Smooth muscle cell (in vitro differentiated cells): ENCODE data around the gene HOXA10. TPM values are rescaled to one million over a fixed set of nuclear protein-coding genes. Genes with fewer than 3 reads are reported as not detected.
A peak's percentile ranks its signal among the peaks of the same experiment; 100 is the strongest.

ENCODE experiments used
- DNase-seq: peaks from one replicate; lab custom pipeline; 2025; ENCODE audit not compliant: unreplicated experiment; lab: John Stamatoyannopoulos, UW
- H2AFZ ChIP-seq: fragments of 200-600 bp; sonication (generic); 2 replicates; pipeline ENCODE4 v1.6.0; 2016; ENCODE audit warnings: antibody characterized with exemption, low read depth, mild to moderate bottlenecking
- H3F3A ChIP-seq: fragments of 200-600 bp; sonication (generic); 2 replicates; pipeline ENCODE4 v1.6.0; 2017; ENCODE audit warnings: antibody characterized with exemption, low read depth
- H3K27ac ChIP-seq: fragments of 200-600 bp; sonication (generic); 2 replicates; pipeline ENCODE4 v1.5.1; 2016; ENCODE audit warnings: low read depth, mild to moderate bottlenecking
- H3K27me3 ChIP-seq: fragments of 200-600 bp; sonication (generic); 2 replicates; pipeline ENCODE4 v1.6.1; 2016; ENCODE audit warnings: low read depth, mild to moderate bottlenecking
- H3K36me3 ChIP-seq: fragments of 200-600 bp; sonication (generic); 2 replicates; pipeline ENCODE4 v1.5.1; 2016; ENCODE audit warnings: low read depth
- H3K4me1 ChIP-seq: fragments of 200-600 bp; sonication (generic); 2 replicates; pipeline ENCODE4 v1.5.1; 2016; ENCODE audit warnings: low read depth
- H3K4me2 ChIP-seq: fragments of 200-600 bp; sonication (generic); 2 replicates; pipeline ENCODE4 v1.6.0; 2016; ENCODE audit warnings: mild to moderate bottlenecking
- H3K4me3 ChIP-seq: fragments of 200-600 bp; sonication (generic); 2 replicates; pipeline ENCODE4 v1.5.1; 2016; ENCODE audit warnings: mild to moderate bottlenecking
- H3K79me2 ChIP-seq: fragments of 200-600 bp; sonication (generic); 2 replicates; pipeline ENCODE4 v1.6.0; 2016; ENCODE audit warnings: low read depth, mild to moderate bottlenecking
- H3K9ac ChIP-seq: fragments of 200-600 bp; sonication (generic); 2 replicates; pipeline ENCODE4 v1.6.0; 2016; ENCODE audit warnings: low read depth
- H3K9me3 ChIP-seq: fragments of 200-600 bp; sonication (generic); replicated peaks from 2 replicates; pipeline ENCODE4 v1.5.1; 2016; ENCODE audit warnings: low read depth
- H4K20me1 ChIP-seq: fragments of 200-600 bp; sonication (generic); 2 replicates; pipeline ENCODE4 v1.6.0; 2016; ENCODE audit warnings: low read depth
- WGBS: methylation state at CpG from one replicate; pipeline ENCODE4 v1.1.7; 2016; ENCODE audit warnings: low lambda C conversion rate; 5-methylcytosine and 5-hydroxymethylcytosine counted together
- polyA plus RNA-seq: library from polyadenylated mRNA; unstranded; fragments of >200 nt; fragmentation: Nextera tagmentation; extraction: Ambion mirVana; gene quantifications from 2 replicates; pipeline ENCODE4 v1.2.1, GENCODE V29; 2016
- total RNA-seq: library from RNA; depleted of rRNA; stranded (reverse); fragments of >200 nt; gene quantifications from 2 replicates; pipeline ENCODE4 v1.2.3, GENCODE V29; 2014
- TF ChIP-seq, protein P1 (sequence below): fragments of 200-600 bp; sonication (generic); IDR thresholded peaks from 2 replicates; pipeline ENCODE4 v1.5.1; 2017; ENCODE audit warnings: borderline replicate concordance, mild to moderate bottlenecking, antibody characterized with exemption; ENCODE audit not compliant: insufficient read depth, poor library complexity, severe bottlenecking

The HOXA10 gene
- total and polyA plus RNA-seq, 2 experiments from 2014 or later: 37.6 to 53.6 TPM

DNA sequence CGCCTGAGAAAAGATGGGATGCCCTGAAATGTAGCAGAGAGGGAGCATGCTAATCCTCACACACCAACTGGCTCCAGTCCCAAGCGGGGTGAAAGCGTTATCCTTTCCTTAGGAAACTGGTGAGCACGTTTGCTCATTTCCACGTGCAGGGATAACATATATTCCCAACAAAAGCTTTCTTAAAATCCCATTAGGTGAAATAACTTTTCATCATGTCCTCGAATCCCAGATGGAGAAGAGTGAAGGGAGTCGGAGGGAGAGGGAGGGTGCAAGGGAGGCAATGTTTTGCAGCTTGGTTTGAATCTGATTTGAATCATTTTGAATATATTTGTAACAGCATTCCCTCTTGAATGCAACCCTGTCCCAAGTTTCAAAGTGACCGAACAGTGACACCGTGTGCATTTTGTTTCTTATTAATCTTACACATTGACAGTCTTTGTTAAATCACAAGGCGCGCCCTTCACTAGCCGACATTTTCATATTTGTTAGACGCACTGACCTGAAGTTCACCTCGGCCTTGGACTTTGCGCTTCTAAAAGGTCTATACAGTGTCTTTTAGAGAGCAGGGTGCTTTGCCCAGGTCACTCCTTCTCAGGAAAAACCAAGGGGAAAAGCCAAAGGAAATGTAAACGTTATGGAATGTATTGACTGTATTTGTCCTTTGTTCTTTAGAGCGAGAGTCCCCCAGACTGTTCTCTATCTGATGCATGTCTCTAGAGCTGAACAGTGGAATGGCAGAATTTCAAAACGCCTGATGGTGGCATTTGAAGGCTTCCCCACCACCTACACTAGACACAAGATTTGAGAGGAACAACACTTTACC is 40.5 kb downstream of the HOXA10 start:
- Histone ChIP-seq H3K27ac (no peak overlapping the region), H3K27me3 (peaks cover 100% of the 10 kb centered on the region)

DNA sequence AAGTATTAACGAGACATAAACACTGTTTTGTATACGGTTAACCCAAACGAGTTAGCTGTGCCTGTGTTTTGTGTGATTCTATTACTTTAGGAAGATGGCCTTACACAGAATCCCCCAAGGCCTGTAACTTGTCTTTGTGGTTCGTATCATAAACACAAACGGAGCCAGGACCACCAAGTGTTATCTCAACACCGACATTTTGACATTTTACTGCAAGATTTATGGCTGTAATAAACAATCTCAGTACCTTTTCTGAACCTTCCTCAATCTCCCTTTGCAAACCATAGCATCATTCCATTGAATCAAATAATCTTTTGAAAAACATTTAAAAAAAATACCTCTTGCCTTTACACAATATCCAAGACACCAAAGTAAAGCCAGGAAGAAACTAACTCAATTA is 41.1 kb downstream of the HOXA10 start:
- TF ChIP-seq, protein P1, sequence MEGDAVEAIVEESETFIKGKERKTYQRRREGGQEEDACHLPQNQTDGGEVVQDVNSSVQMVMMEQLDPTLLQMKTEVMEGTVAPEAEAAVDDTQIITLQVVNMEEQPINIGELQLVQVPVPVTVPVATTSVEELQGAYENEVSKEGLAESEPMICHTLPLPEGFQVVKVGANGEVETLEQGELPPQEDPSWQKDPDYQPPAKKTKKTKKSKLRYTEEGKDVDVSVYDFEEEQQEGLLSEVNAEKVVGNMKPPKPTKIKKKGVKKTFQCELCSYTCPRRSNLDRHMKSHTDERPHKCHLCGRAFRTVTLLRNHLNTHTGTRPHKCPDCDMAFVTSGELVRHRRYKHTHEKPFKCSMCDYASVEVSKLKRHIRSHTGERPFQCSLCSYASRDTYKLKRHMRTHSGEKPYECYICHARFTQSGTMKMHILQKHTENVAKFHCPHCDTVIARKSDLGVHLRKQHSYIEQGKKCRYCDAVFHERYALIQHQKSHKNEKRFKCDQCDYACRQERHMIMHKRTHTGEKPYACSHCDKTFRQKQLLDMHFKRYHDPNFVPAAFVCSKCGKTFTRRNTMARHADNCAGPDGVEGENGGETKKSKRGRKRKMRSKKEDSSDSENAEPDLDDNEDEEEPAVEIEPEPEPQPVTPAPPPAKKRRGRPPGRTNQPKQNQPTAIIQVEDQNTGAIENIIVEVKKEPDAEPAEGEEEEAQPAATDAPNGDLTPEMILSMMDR: no peak
- Histone ChIP-seq H3F3A (no peaks in the 10 kb centered on the region), H3K9me3 (no peaks in the 10 kb centered on the region), H3K9ac (no peak overlapping the region), H2AFZ (no peak overlapping the region), H3K79me2 (no peaks in the 10 kb centered on the region), H4K20me1 (no peaks in the 10 kb centered on the region), H3K27ac (no peak overlapping the region), H3K27me3 (peaks cover 100% of the 10 kb centered on the region), H3K4me3 (no peak overlapping the region), H3K36me3 (no peaks in the 10 kb centered on the region), H3K4me2 (no peak overlapping the region), H3K4me1 (peaks cover 7% of the 10 kb centered on the region)
- no peak for DNase-seq
- WGBS: 25% methylated on average over 6 of the region's 6 CpGs

More for the DNA sequence above, 40.5 kb downstream of the HOXA10 start:
- H3F3A ChIP-seq: no peaks in the 10 kb centered on the region
- H3K4me1 ChIP-seq: peaks cover 7% of the 10 kb centered on the region
- no peak overlapping the region for H3K4me3 ChIP-seq
- H2AFZ ChIP-seq: no peak overlapping the region
- H3K4me2 ChIP-seq: no peak overlapping the region
- TF ChIP-seq, protein P1: no peak
- no peaks in the 10 kb centered on the region for H3K9me3 ChIP-seq
- no peaks in the 10 kb centered on the region for H4K20me1 ChIP-seq
- no peak overlapping the region for H3K9ac ChIP-seq
- H3K36me3 ChIP-seq: no peaks in the 10 kb centered on the region
- DNase-seq: no peak
- H3K79me2 ChIP-seq: no peaks in the 10 kb centered on the region
- 25% methylated on average over 18 of the region's 18 CpGs for WGBS

DNA sequence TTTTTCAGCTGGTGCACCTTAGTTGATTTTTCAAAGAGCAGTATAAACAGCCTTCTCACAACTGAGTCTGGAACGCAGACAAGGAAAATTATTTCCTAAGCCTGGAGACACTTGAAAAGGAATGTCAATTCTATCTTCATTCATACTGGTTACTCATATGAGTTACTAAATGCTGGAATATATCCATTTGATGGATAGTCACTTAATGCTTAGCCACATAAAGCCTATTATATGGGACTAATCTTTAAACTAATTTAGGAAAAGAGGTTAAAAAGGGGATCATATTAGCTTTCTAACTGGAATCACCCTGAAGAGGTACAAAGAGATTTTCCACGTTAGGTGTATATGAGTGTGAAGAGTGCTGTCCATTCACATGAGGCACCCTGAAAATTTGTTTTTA is 41.9 kb downstream of the HOXA10 start:
- H3K9me3 ChIP-seq: no peaks in the 10 kb centered on the region
- H3K9ac ChIP-seq: no peak overlapping the region
- H3K4me1 ChIP-seq: peaks cover 7% of the 10 kb centered on the region
- H3K79me2 ChIP-seq: no peaks in the 10 kb centered on the region
- no peaks in the 10 kb centered on the region for H3K36me3 ChIP-seq
- no peak for DNase-seq
- no peaks in the 10 kb centered on the region for H3F3A ChIP-seq
- TF ChIP-seq, protein P1: no peak
- 46% methylated on average over 2 of the region's 2 CpGs for WGBS
- H4K20me1 ChIP-seq: no peaks in the 10 kb centered on the region
- peaks cover 100% of the 10 kb centered on the region for H3K27me3 ChIP-seq
- H3K4me3 ChIP-seq: no peak overlapping the region
- no peak overlapping the region for H3K4me2 ChIP-seq
- no peak overlapping the region for H2AFZ ChIP-seq
- no peak overlapping the region for H3K27ac ChIP-seq

DNA sequence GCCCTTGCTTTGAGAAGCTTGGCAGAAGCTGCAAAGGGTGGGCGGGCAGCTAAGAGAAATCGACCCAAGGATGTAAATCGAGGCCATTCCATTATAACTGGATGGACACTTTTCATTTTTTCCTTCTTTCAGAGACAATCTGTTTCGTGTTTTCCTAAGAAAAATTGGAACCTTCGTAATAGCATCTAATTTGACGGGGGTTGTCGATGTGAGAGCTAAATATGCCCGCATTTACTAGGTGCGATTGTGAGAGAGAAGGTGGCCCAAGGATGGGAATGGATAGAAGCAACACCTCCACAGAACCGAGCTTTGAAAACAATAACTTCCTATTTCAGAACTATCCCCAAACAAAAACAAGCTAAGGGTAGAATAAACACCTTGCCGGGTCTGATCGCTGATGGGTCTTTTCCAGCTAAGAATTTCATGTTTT is 42.7 kb downstream of the HOXA10 start:
- Histone ChIP-seq H3F3A (no peaks in the 10 kb centered on the region), H3K4me2 (peak overlapping the region; percentile 88), H4K20me1 (no peaks in the 10 kb centered on the region), H3K9me3 (no peaks in the 10 kb centered on the region), H3K36me3 (no peaks in the 10 kb centered on the region), H3K4me3 (peak overlapping the region; percentile 60), H3K27ac (no peak overlapping the region), H3K9ac (no peak overlapping the region), H3K27me3 (peaks cover 100% of the 10 kb centered on the region), H2AFZ (peak overlapping the region; percentile 94), H3K4me1 (peaks cover 7% of the 10 kb centered on the region), H3K79me2 (no peaks in the 10 kb centered on the region)
- WGBS: 19% methylated on average over 12 of the region's 12 CpGs
- TF ChIP-seq, protein P1: no peak
- no peak for DNase-seq
